WI38 (cell line): ENCODE measurements around the gene GIMAP8.

Source experiments
- H3K4me3 ChIP-seq: 2 replicates; pipeline ENCODE4 v1.5.1; 2011; ENCODE audit warnings: low read depth, mild to moderate bottlenecking, control low read depth, low read length
- CTCF ChIP-seq: IDR thresholded peaks from 2 replicates; pipeline ENCODE4 v1.5.1; 2012; ENCODE audit warnings: low read depth, mild to moderate bottlenecking, control low read depth, low read length

Gene GIMAP8

GRCh38 chr7:150458235-150458634 is 7.8 kb downstream of the GIMAP8 start:
- no peak overlapping the region for H3K4me3 ChIP-seq
- no peak for TF ChIP-seq CTCF

- H3K4me3 ChIP-seq = no peak overlapping the region
- TF ChIP-seq CTCF = no peak
These were observed 8.3 kb downstream of the GIMAP8 start for GRCh38 chr7:150458756-150459155.

GRCh38 chr7:150461520-150461919 is 11.1 kb downstream of the GIMAP8 start:
- no peak overlapping the region for H3K4me3 ChIP-seq
- TF ChIP-seq CTCF = no peak

GRCh38 chr7:150462413-150462812 is 12.0 kb downstream of the GIMAP8 start:
- no peak overlapping the region for H3K4me3 ChIP-seq
- no peak for TF ChIP-seq CTCF

GRCh38 chr7:150463461-150463860 is 13.0 kb downstream of the GIMAP8 start:
- no peak overlapping the region for H3K4me3 ChIP-seq
- TF ChIP-seq CTCF = no peak

GRCh38 chr7:150464962-150465361 is 14.5 kb downstream of the GIMAP8 start:
- no peak for TF ChIP-seq CTCF
- H3K4me3 ChIP-seq = no peak overlapping the region

- no peak for TF ChIP-seq CTCF
- H3K4me3 ChIP-seq = no peak overlapping the region
These were observed 15.0 kb downstream of the GIMAP8 start for GRCh38 chr7:150465414-150465813.
